IMR-90 (cell line): ENCODE measurements around the gene ALDH2. TPM values are rescaled to one million over a fixed set of nuclear protein-coding genes. Genes with fewer than 3 reads are reported as not detected.
A peak's percentile ranks its signal among the peaks of the same experiment; 100 is the strongest.

ENCODE experiments used
- ATAC-seq: fragments of 200-7000 bp; cut with Tn5 transposase; 2 replicates; pipeline ENCODE4 v1.9.1; 2020; ENCODE audit warnings: low read depth, mild to moderate bottlenecking, moderate library complexity
- BruUV-seq: library from RNA; stranded (reverse); fragments of 400-500 nt; replicated peaks from 2 replicates; lab custom pipeline; 2021; lab: Mats Ljungman, UMichigan
- CTCF ChIA-PET: fragments of 300-600 bp; formaldehyde crosslinking; extraction: SDS; loops from one replicate; lab custom pipeline; 2021; ENCODE audit warnings: antibody characterized with exemption; lab: Yijun Ruan, JAX
- POLR2A ChIA-PET: fragments of 300-600 bp; sonication (Branson Sonifier 250); formaldehyde crosslinking; loops from one replicate; lab custom pipeline; 2022; ENCODE audit warnings: antibody characterized with exemption; ENCODE audit not compliant: unreplicated experiment; lab: Charles Lee
- DNase-seq: peaks from one replicate; pipeline ENCODE4 v3.0.0; 2013
- H2AFZ ChIP-seq: replicated peaks from 2 replicates; pipeline ENCODE3; 2013; ENCODE audit warnings: low read length, mild to moderate bottlenecking; ENCODE audit not compliant: poor library complexity
- H2AK5ac ChIP-seq: 2 replicates; pipeline ENCODE4 v1.6.1; 2013; ENCODE audit warnings: low read depth, low read length, inconsistent platforms
- H2AK9ac ChIP-seq: replicated peaks from 2 replicates; pipeline ENCODE3; 2013; ENCODE audit warnings: mild to moderate bottlenecking, low read depth, low read length, moderate library complexity; ENCODE audit not compliant: poor library complexity
- H2BK120ac ChIP-seq: 2 replicates; pipeline ENCODE4 v1.6.1; 2013; ENCODE audit warnings: low read depth, low read length, inconsistent platforms
- H2BK15ac ChIP-seq: 3 replicates; pipeline ENCODE4 v1.6.1; 2013; ENCODE audit warnings: low read depth, low read length, inconsistent platforms
- H2BK20ac ChIP-seq: 2 replicates; pipeline ENCODE4 v1.6.1; 2013; ENCODE audit warnings: low read depth, mild to moderate bottlenecking, inconsistent platforms, low read length, moderate library complexity
- H2BK5ac ChIP-seq: 2 replicates; pipeline ENCODE4 v1.6.1; 2013; ENCODE audit warnings: mild to moderate bottlenecking, low read depth, low read length, inconsistent platforms; ENCODE audit not compliant: poor library complexity, severe bottlenecking
- H3K14ac ChIP-seq: replicated peaks from 2 replicates; pipeline ENCODE4 v1.6.1; 2013; ENCODE audit warnings: low read depth, low read length, inconsistent platforms
- H3K18ac ChIP-seq: 2 replicates; pipeline ENCODE4 v1.6.1; 2013; ENCODE audit warnings: low read depth, low read length, control low read depth
- H3K23ac ChIP-seq: 2 replicates; pipeline ENCODE4 v1.6.1; 2013; ENCODE audit warnings: low read depth, low read length, inconsistent platforms
- H3K27ac ChIP-seq: 2 replicates; pipeline ENCODE4 v1.5.1; 2013; ENCODE audit warnings: mild to moderate bottlenecking, control low read depth, low read length; ENCODE audit not compliant: insufficient read depth
- H3K27me3 ChIP-seq: 2 replicates; pipeline ENCODE4 v1.6.1; 2013; ENCODE audit warnings: low read length; ENCODE audit not compliant: control insufficient read depth, insufficient read depth
- H3K36me3 ChIP-seq: 2 replicates; pipeline ENCODE4 v1.6.1; 2013; ENCODE audit warnings: low read length, mixed read lengths; ENCODE audit not compliant: control insufficient read depth, insufficient read depth
- H3K4ac ChIP-seq: 2 replicates; pipeline ENCODE4 v1.6.1; 2013; ENCODE audit warnings: low read depth, low read length, inconsistent platforms
- H3K4me1 ChIP-seq: 2 replicates; pipeline ENCODE4 v1.6.1; 2013; ENCODE audit warnings: low read length, mixed read lengths; ENCODE audit not compliant: control insufficient read depth, insufficient read depth
- H3K4me2 ChIP-seq: 2 replicates; pipeline ENCODE4 v1.6.1; 2013; ENCODE audit warnings: low read depth, mild to moderate bottlenecking, control low read depth, low read length, moderate library complexity
- H3K4me3 ChIP-seq: 2 replicates; pipeline ENCODE4 v1.5.1; 2013; ENCODE audit warnings: low read depth, mild to moderate bottlenecking, control low read depth, low read length, moderate library complexity; ENCODE audit not compliant: insufficient read depth
- H3K56ac ChIP-seq: 2 replicates; pipeline ENCODE4 v1.6.1; 2013; ENCODE audit warnings: low read length, inconsistent platforms; ENCODE audit not compliant: insufficient read depth; ENCODE audit errors: extremely low read depth
- H3K79me1 ChIP-seq, 2 experiments: 2 replicates each; pipeline ENCODE4 v1.6.1; 2013; ENCODE audit warnings: low read length in 2 of 2, inconsistent platforms in 1 of 2, low read depth in 1 of 2
- H3K9ac ChIP-seq: 2 replicates; pipeline ENCODE4 v1.6.1; 2013; ENCODE audit warnings: low read depth, low read length, control low read depth
- H3K9me1 ChIP-seq: 2 replicates; pipeline ENCODE4 v1.6.1; 2013; ENCODE audit warnings: low read length, inconsistent platforms; ENCODE audit not compliant: insufficient read depth
- H3K9me3 ChIP-seq: 2 replicates; pipeline ENCODE4 v1.6.1; 2013; ENCODE audit warnings: low read length; ENCODE audit not compliant: control insufficient read depth, insufficient read depth
- H4K20me1 ChIP-seq: 2 replicates; pipeline ENCODE4 v1.6.1; 2013; ENCODE audit warnings: low read length, inconsistent platforms; ENCODE audit not compliant: insufficient read depth
- H4K5ac ChIP-seq: 2 replicates; pipeline ENCODE4 v1.6.1; 2013; ENCODE audit warnings: mild to moderate bottlenecking, low read depth, low read length, control low read depth
- H4K8ac ChIP-seq, 2 experiments: 2 replicates each; pipeline ENCODE4 v1.6.1; 2013; ENCODE audit warnings: low read depth in 2 of 2, low read length in 2 of 2, control low read depth in 1 of 2, inconsistent platforms in 1 of 2
- H4K91ac ChIP-seq: 2 replicates; pipeline ENCODE4 v1.6.1; 2013; ENCODE audit warnings: low read depth, low read length, inconsistent platforms; ENCODE audit not compliant: insufficient read depth
- BHLHE40 ChIP-seq: fragments of 150-350 bp; IDR thresholded peaks from 2 replicates; pipeline ENCODE4 v1.6.1; 2016; ENCODE audit warnings: mild to moderate bottlenecking, low read depth, low read length
- CHD1 ChIP-seq: IDR thresholded peaks from 2 replicates; pipeline ENCODE4 v1.6.1; 2012; ENCODE audit warnings: low read depth, low read length, improper control_type of control experiment
- CTCF ChIP-seq: conservative IDR thresholded peaks from 2 replicates; pipeline ENCODE4 v1.5.1; 2012; ENCODE audit warnings: mild to moderate bottlenecking, low read depth, low read length, improper control_type of control experiment
- FOS ChIP-seq: fragments of 150-350 bp; IDR thresholded peaks from 2 replicates; pipeline ENCODE4 v1.6.1; 2016; ENCODE audit warnings: low read depth, low read length
- MAFK ChIP-seq: IDR thresholded peaks from 2 replicates; pipeline ENCODE4 v1.6.1; 2012; ENCODE audit warnings: low read depth, low read length, improper control_type of control experiment
- MXI1 ChIP-seq: IDR thresholded peaks from 2 replicates; pipeline ENCODE4 v1.6.1; 2012; ENCODE audit warnings: low read depth, mild to moderate bottlenecking, low read length, moderate library complexity, borderline replicate concordance
- POLR2A ChIP-seq: IDR thresholded peaks from 2 replicates; pipeline ENCODE4 v1.6.1; 2012; ENCODE audit warnings: mild to moderate bottlenecking, low read depth, low read length
- RAD21 ChIP-seq: IDR thresholded peaks from 2 replicates; pipeline ENCODE4 v1.6.1; 2012; ENCODE audit warnings: low read length, improper control_type of control experiment
- RFX5 ChIP-seq: IDR thresholded peaks from 2 replicates; pipeline ENCODE4 v1.8.0; 2012; ENCODE audit warnings: low read depth, mild to moderate bottlenecking, low read length, moderate library complexity
- USF2 ChIP-seq: fragments of 150-350 bp; IDR thresholded peaks from 2 replicates; pipeline ENCODE4 v1.6.1; 2017; ENCODE audit warnings: mild to moderate bottlenecking, antibody characterized with exemption, low read length, low read depth
- WGBS, 2 experiments: methylation state at CpG; one replicate each; pipeline versions ENCODE4 v1.1.5 to v1.1.7; 2013; ENCODE audit warnings: missing lambda C conversion rate in 2 of 2; ENCODE audit not compliant: insufficient read length in 1 of 2; ENCODE audit errors: extremely low coverage in 2 of 2; 5-methylcytosine and 5-hydroxymethylcytosine counted together
- dilution Hi-C: fragments of 300-500 bp; cut with HindIII; formaldehyde crosslinking; loops from one replicate; pipeline ENCODE4 v1.14.3; 2018; ENCODE audit warnings: low sequenced_read_pairs; ENCODE audit not compliant: unreplicated experiment
- in situ Hi-C: fragments of 300-500 bp; cut with MboI; formaldehyde crosslinking; loops from 3 replicates; pipeline ENCODE4 v1.14.3; 2019; ENCODE audit warnings: low sequenced_read_pairs, inconsistent platforms, mixed read lengths
- intact Hi-C: fragments of 100-400 bp; cut with micrococcal nuclease; formaldehyde crosslinking; loops from 2 replicates; pipeline ENCODE4 v1.10.0; 2022
- polyA plus RNA-seq, 3 experiments: library from polyadenylated mRNA; depleted of rRNA; stranded (reverse); fragments of >200 nt; gene quantifications; 2 replicates each; pipeline ENCODE4 v1.2.3, GENCODE V29; 2012; ENCODE audit warnings: low replicate concordance in 1 of 3
- total RNA-seq: library from RNA; depleted of rRNA; stranded (reverse); fragments of >200 nt; gene quantifications from 2 replicates; pipeline ENCODE4 v1.2.3, GENCODE V29; 2012

The ALDH2 gene
- total and polyA plus RNA-seq, 2 of the 4 experiments (the other 2 are of a cell fraction) = 16.0 to 41.2 TPM

GRCh38 chr12:111785651-111786050 lies 18.9 kb downstream of the ALDH2 start:
- H4K8ac ChIP-seq = no peak overlapping the region
- ChIA-PET POLR2A (no interaction called here), CTCF (no interaction called here)
- H2AFZ ChIP-seq = no peak overlapping the region
- no peak overlapping the region for H3K4me2 ChIP-seq
- no peak overlapping the region for H3K56ac ChIP-seq
- H2BK120ac ChIP-seq = no peak overlapping the region
- H2BK5ac ChIP-seq = no peak overlapping the region
- H3K27me3 ChIP-seq = no peaks in the 10 kb centered on the region
- H3K27ac ChIP-seq = no peak overlapping the region
- H3K4me1 ChIP-seq = peaks cover 6% of the 10 kb centered on the region; the same call in 1 of the 2 replicates
- no peak overlapping the region for H2BK20ac ChIP-seq
- H3K14ac ChIP-seq = no peak overlapping the region
- H3K23ac ChIP-seq = no peak overlapping the region
- no peak overlapping the region for H2AK5ac ChIP-seq
- peaks cover 10% of the 10 kb centered on the region for H3K9me1 ChIP-seq
- no peak overlapping the region for H2BK15ac ChIP-seq
- no peak for ATAC-seq
- H4K5ac ChIP-seq = no peak overlapping the region
- H4K91ac ChIP-seq = no peak overlapping the region
- peaks cover 0 to 6% of the 10 kb centered on the region in 2 experiments; a peak in 1 of 4 replicates for H3K79me1 ChIP-seq
- H3K4me3 ChIP-seq = no peak overlapping the region
- intact Hi-C loops = no loop called here
- no TSS peak for BruUV-seq
- TF ChIP-seq CHD1 = no peak
- no peak for TF ChIP-seq POLR2A
- TF ChIP-seq USF2 = no peak
- no peak for TF ChIP-seq MXI1
- no peak for TF ChIP-seq MAFK
- no peak for TF ChIP-seq CTCF
- no peak for TF ChIP-seq BHLHE40
- no peak for TF ChIP-seq FOS
- TF ChIP-seq RFX5 = no peak
- TF ChIP-seq RAD21 = no peak
- no peak overlapping the region for H3K4ac ChIP-seq
- H3K36me3 ChIP-seq = peaks cover 63% of the 10 kb centered on the region
- H3K18ac ChIP-seq = no peak overlapping the region
- H3K9ac ChIP-seq = no peak overlapping the region
- DNase-seq = peak; percentile 50
- in situ Hi-C loops = no loop called here
- peaks cover 3% of the 10 kb centered on the region; the same call in 1 of the 2 replicates for H3K9me3 ChIP-seq
- H4K20me1 ChIP-seq = no peaks in the 10 kb centered on the region
- no peak overlapping the region for H2AK9ac ChIP-seq
- no CpG with 5 or more reads among the region's 2 CpGs for WGBS, 2 experiments
- dilution Hi-C loops = no loop called here
